Measurements from ENCODE around the gene KRTAP12-2. TPM values are rescaled to one million over a fixed set of nuclear protein-coding genes. Genes with fewer than 3 reads are reported as not detected.

The KRTAP12-2 gene
- total and polyA plus RNA-seq, 2 donors (not counting 1 experiment from before 2014, with no cell fraction given): not detected

GRCh38 chr21:44681861-44682579 lies 15.3 kb upstream of the KRTAP12-2 start, which contains the start of gene KRTAP12-1:
KRTAP12-1 (minus strand) TSS chr21:44682163; CDS start chr21:44682123, 40 bp downstream.
- no peaks in the 10 kb centered on the region for H3K9me3 ChIP-seq (ENCODE audit: control insufficient read depth, insufficient read depth, low read depth, low read length)
- no peak for DNase-seq (ENCODE audit: low read depth in 2 of 2)
- no peaks in the 10 kb centered on the region for H3K36me3 ChIP-seq (ENCODE audit: control insufficient read depth, insufficient read depth, low read length)
- no peak within 1 kb of the TSS for H3K27ac ChIP-seq (ENCODE audit: insufficient read depth, low read length)
- H2AFZ ChIP-seq (ENCODE audit: low read length): no peak within 1 kb of the TSS
- no peak within 1 kb of the TSS for H3K9ac ChIP-seq (ENCODE audit: insufficient read depth, low read length)
- no peak within 1 kb of the TSS for H3K4me2 ChIP-seq (ENCODE audit: extremely low read depth, insufficient read depth, low read length)
- no peaks in the 10 kb centered on the region for H3K27me3 ChIP-seq (ENCODE audit: control insufficient read depth, insufficient read depth, low read length)
- TF ChIP-seq, protein P1, sequence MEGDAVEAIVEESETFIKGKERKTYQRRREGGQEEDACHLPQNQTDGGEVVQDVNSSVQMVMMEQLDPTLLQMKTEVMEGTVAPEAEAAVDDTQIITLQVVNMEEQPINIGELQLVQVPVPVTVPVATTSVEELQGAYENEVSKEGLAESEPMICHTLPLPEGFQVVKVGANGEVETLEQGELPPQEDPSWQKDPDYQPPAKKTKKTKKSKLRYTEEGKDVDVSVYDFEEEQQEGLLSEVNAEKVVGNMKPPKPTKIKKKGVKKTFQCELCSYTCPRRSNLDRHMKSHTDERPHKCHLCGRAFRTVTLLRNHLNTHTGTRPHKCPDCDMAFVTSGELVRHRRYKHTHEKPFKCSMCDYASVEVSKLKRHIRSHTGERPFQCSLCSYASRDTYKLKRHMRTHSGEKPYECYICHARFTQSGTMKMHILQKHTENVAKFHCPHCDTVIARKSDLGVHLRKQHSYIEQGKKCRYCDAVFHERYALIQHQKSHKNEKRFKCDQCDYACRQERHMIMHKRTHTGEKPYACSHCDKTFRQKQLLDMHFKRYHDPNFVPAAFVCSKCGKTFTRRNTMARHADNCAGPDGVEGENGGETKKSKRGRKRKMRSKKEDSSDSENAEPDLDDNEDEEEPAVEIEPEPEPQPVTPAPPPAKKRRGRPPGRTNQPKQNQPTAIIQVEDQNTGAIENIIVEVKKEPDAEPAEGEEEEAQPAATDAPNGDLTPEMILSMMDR (conservative IDR thresholded peaks at IDR 0.05 in 1 of 2, IDR thresholded peaks at IDR 0.05 in 1 of 2; ENCODE audit: low read depth in 1 of 2, low read length in 2 of 2): no peak
- TF ChIP-seq EZH2 (IDR thresholded peaks at IDR 0.05; ENCODE audit: low read length, missing control alignments): no peak
- H3K79me2 ChIP-seq (ENCODE audit: control insufficient read depth, insufficient read depth, low read length): no peaks in the 10 kb centered on the region
- no peaks in the 10 kb centered on the region for H4K20me1 ChIP-seq (ENCODE audit: control insufficient read depth, extremely low read depth, insufficient read depth, low read length)
- no peak within 1 kb of the TSS for H3K4me3 ChIP-seq (replicated peaks in 1 of 4; ENCODE audit: control extremely low read depth in 1 of 4, insufficient read depth in 1 of 4, low read depth in 3 of 4, low read length in 4 of 4)
- no peaks in the 10 kb centered on the region for H3K4me1 ChIP-seq (ENCODE audit: control insufficient read depth, extremely low read depth, insufficient read depth, low read length)

DNA sequence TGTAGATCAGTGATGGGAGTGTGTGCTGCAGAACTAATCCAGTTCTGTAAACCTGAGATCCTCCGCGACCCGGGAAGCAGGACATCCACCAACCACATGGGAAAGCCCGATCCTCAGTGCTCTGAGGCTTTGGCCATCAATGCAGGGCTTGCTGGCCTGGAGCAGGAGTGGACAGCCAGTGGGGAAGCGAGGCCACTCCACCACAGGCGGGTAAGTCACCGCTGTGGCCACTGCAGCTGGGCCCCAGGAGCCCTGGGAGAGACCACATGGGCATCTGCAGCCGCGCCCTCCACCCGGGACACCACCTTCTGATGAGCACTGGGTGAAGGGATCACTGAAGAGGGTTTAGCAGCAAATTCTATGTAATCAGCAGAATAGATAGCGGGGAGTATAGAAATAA lies 14.4 kb upstream of the KRTAP12-2 start:
- H3K9me3 ChIP-seq (ENCODE audit: control insufficient read depth, insufficient read depth, low read depth, low read length): no peaks in the 10 kb centered on the region
- H3K4me1 ChIP-seq (ENCODE audit: control insufficient read depth, extremely low read depth, insufficient read depth, low read length): no peaks in the 10 kb centered on the region
- H3K9ac ChIP-seq (ENCODE audit: insufficient read depth, low read length): no peak overlapping the region
- DNase-seq (ENCODE audit: low read depth in 2 of 2): no peak
- H3K36me3 ChIP-seq (ENCODE audit: control insufficient read depth, insufficient read depth, low read length): no peaks in the 10 kb centered on the region
- H3K27ac ChIP-seq (ENCODE audit: insufficient read depth, low read length): no peak overlapping the region
- H3K4me2 ChIP-seq (ENCODE audit: extremely low read depth, insufficient read depth, low read length): no peak overlapping the region
- no peaks in the 10 kb centered on the region for H3K27me3 ChIP-seq (ENCODE audit: control insufficient read depth, insufficient read depth, low read length)
- H2AFZ ChIP-seq (ENCODE audit: low read length): no peak overlapping the region
- H3K79me2 ChIP-seq (ENCODE audit: control insufficient read depth, insufficient read depth, low read length): no peaks in the 10 kb centered on the region
- no peaks in the 10 kb centered on the region for H4K20me1 ChIP-seq (ENCODE audit: control insufficient read depth, extremely low read depth, insufficient read depth, low read length)
- no peak overlapping the region for H3K4me3 ChIP-seq (replicated peaks in 1 of 4; ENCODE audit: control extremely low read depth in 1 of 4, insufficient read depth in 1 of 4, low read depth in 3 of 4, low read length in 4 of 4)
- no peak for TF ChIP-seq EZH2 (IDR thresholded peaks at IDR 0.05; ENCODE audit: low read length, missing control alignments)
- TF ChIP-seq, protein P1 (conservative IDR thresholded peaks at IDR 0.05 in 1 of 2, IDR thresholded peaks at IDR 0.05 in 1 of 2; ENCODE audit: low read depth in 1 of 2, low read length in 2 of 2): no peak

GRCh38 chr21:44677881-44678280 lies 11.2 kb upstream of the KRTAP12-2 start:
- no peaks in the 10 kb centered on the region for H3K27me3 ChIP-seq (ENCODE audit: control insufficient read depth, insufficient read depth, low read length)
- H3K4me3 ChIP-seq (replicated peaks in 1 of 4; ENCODE audit: control extremely low read depth in 1 of 4, insufficient read depth in 1 of 4, low read depth in 3 of 4, low read length in 4 of 4): no peak overlapping the region
- no peaks in the 10 kb centered on the region for H3K79me2 ChIP-seq (ENCODE audit: control insufficient read depth, insufficient read depth, low read length)
- no peak overlapping the region for H3K27ac ChIP-seq (ENCODE audit: insufficient read depth, low read length)
- H4K20me1 ChIP-seq (ENCODE audit: control insufficient read depth, extremely low read depth, insufficient read depth, low read length): no peaks in the 10 kb centered on the region
- TF ChIP-seq EZH2 (IDR thresholded peaks at IDR 0.05; ENCODE audit: low read length, missing control alignments): no peak
- TF ChIP-seq, protein P1 (conservative IDR thresholded peaks at IDR 0.05 in 1 of 2, IDR thresholded peaks at IDR 0.05 in 1 of 2; ENCODE audit: low read depth in 1 of 2, low read length in 2 of 2): no peak
- H2AFZ ChIP-seq (ENCODE audit: low read length): no peak overlapping the region
- no peak overlapping the region for H3K9ac ChIP-seq (ENCODE audit: insufficient read depth, low read length)
- no peaks in the 10 kb centered on the region for H3K4me1 ChIP-seq (ENCODE audit: control insufficient read depth, extremely low read depth, insufficient read depth, low read length)
- DNase-seq (ENCODE audit: low read depth in 2 of 2): no peak
- no peaks in the 10 kb centered on the region for H3K9me3 ChIP-seq (ENCODE audit: control insufficient read depth, insufficient read depth, low read depth, low read length)
- H3K4me2 ChIP-seq (ENCODE audit: extremely low read depth, insufficient read depth, low read length): no peak overlapping the region
- no peaks in the 10 kb centered on the region for H3K36me3 ChIP-seq (ENCODE audit: control insufficient read depth, insufficient read depth, low read length)

All from fibroblast of lung (primary cell).